ENCODE results near the gene PIGO. TPM values are rescaled to one million over a fixed set of nuclear protein-coding genes. Genes with fewer than 3 reads are reported as not detected.
A peak's percentile ranks its signal among the peaks of the same experiment; 100 is the strongest.

Gene PIGO
- total RNA-seq, 1 donor from 2014 or later, result 27.8 TPM

DNA sequence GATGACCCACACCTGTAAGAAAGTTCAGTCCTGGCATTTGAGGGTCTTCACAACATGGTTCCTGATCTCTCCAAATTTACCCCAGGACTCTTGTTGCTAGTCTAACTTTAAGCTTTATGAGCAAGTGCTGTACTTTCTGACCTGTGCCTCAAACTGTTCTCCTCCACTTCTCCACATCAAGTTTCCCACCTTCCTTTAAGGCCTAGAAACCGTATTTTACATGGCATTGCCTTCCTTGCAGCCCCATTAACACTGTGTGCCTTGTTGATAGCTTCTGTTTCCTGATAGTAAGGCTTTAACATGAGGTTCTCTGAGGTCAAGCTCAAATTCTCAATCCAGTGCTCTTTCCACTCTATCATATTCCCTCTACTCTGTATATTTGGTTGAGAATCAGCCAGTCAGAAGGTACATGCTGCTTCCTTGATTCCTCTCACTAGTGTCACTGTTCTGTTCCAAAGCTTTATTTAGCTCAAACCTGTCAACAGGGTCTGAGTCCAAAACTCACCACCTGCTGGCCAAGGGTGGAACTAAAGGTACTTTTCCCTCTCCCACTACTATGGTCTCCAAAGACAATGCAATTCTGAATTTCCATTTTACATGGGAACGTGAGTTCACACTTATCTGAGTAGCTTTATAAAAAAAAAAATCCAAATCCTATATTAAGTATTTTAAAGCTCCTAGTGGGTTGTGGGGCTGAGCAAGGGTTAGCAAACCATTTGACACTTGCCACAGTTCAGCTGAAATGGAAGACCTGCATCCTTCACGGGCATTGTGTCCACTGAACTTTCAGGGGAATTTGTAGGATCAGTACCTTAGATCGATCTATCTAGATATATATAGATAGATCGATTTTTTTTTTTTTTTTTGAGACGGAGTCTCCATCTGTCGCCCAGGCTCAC is 45.1 kb downstream of the PIGO start:
- H3K4me3 ChIP-seq (ENCODE audit: low read depth, low read length), result no peak overlapping the region
- no peaks in the 10 kb centered on the region for H3K27me3 ChIP-seq (ENCODE audit: control insufficient read depth, insufficient read depth, low read length)
- no peak for DNase-seq (ENCODE audit: low read depth)
- TF ChIP-seq, protein P1, sequence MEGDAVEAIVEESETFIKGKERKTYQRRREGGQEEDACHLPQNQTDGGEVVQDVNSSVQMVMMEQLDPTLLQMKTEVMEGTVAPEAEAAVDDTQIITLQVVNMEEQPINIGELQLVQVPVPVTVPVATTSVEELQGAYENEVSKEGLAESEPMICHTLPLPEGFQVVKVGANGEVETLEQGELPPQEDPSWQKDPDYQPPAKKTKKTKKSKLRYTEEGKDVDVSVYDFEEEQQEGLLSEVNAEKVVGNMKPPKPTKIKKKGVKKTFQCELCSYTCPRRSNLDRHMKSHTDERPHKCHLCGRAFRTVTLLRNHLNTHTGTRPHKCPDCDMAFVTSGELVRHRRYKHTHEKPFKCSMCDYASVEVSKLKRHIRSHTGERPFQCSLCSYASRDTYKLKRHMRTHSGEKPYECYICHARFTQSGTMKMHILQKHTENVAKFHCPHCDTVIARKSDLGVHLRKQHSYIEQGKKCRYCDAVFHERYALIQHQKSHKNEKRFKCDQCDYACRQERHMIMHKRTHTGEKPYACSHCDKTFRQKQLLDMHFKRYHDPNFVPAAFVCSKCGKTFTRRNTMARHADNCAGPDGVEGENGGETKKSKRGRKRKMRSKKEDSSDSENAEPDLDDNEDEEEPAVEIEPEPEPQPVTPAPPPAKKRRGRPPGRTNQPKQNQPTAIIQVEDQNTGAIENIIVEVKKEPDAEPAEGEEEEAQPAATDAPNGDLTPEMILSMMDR (IDR thresholded peaks at IDR 0.05; ENCODE audit: insufficient read depth, low read length, poor library complexity, severe bottlenecking), result peak; percentile 62
- peaks cover 1% of the 10 kb centered on the region for H3K36me3 ChIP-seq (ENCODE audit: control insufficient read depth, insufficient read depth, low read length)

DNA sequence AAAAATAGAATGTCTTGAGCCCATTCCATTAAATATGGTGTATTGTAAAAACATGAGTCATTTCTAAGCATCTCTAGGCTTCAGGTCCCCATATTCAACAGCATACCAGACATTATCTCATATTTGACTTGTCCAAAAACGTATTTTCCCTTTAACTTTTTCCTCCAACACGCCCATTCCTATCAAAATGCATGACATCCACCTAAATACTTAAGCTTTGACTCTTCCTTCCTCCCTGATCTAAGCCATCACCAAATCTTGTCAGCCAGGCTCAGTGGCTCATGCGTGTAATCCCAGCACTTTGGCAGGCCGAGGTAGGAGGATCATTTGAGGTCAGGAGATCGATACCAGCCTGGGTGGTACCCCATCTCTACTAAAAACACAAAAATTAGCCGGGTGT is 47.9 kb downstream of the PIGO start:
- Histone ChIP-seq H3K36me3 (ENCODE audit: control insufficient read depth, insufficient read depth, low read length) (peaks cover 1% of the 10 kb centered on the region), H3K4me3 (ENCODE audit: low read depth, low read length) (no peak overlapping the region), H3K27me3 (ENCODE audit: control insufficient read depth, insufficient read depth, low read length) (no peaks in the 10 kb centered on the region)
- no peak for DNase-seq (ENCODE audit: low read depth)
- TF ChIP-seq, protein P1 (IDR thresholded peaks at IDR 0.05; ENCODE audit: insufficient read depth, low read length, poor library complexity, severe bottlenecking), result no peak

DNA sequence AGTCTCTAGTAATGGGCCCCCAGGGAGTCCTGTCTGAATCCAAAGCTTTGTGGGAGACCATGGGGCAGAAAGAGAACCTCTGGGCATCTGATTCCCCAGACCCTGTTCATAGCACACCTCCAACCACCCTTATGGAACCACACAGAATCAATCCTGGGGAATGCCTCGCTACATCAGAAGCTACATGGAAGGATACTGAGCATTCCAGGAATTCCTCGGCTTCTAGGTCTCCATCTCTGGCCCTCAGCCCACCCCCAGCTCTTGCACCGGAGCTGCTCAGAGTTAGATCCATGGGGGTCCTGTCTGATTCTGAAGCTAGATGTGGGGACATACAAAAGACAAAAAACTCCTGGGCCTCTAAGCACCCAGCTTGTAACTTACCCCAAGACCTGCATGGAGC is 52.3 kb downstream of the PIGO start:
- TF ChIP-seq, protein P1 (IDR thresholded peaks at IDR 0.05; ENCODE audit: insufficient read depth, low read length, poor library complexity, severe bottlenecking), result no peak

DNA sequence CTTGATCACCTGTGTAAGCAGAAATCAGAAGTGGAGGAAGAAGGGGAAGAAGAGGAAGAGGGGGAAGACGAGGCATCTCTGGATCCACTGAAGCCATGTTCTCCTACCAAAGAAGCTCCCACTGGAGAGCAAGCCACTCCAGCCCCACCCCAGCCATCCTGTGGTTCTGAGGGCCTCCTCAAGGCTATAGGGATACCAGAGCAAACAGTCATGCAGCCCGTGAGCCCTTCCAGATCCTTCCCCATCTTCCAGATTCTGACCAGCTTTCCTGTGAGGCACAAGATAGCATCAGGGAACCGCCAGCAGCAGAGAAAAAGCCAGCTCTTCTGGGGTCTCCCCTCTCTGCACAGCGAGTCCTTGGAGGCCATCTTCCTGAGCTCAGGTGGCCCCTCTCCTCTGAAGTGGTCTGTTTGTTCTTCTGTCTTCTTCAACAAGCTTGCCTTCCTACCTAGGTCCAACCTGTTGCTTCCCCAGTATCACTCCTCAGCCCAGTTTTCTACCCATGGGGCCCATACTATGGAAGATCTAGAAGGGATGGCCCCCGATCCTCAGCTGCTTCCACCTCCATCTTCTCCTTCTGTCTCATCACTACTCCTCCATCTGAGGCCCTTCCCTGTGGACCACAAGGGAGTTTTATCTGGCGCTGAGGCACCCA is 53.4 kb downstream of the PIGO start:
- no peaks in the 10 kb centered on the region for H3K27me3 ChIP-seq (ENCODE audit: control insufficient read depth, insufficient read depth, low read length)
- DNase-seq (ENCODE audit: low read depth), result no peak
- H3K4me3 ChIP-seq (ENCODE audit: low read depth, low read length), result no peak overlapping the region
- H3K36me3 ChIP-seq (ENCODE audit: control insufficient read depth, insufficient read depth, low read length), result no peaks in the 10 kb centered on the region
- TF ChIP-seq, protein P1 (IDR thresholded peaks at IDR 0.05; ENCODE audit: insufficient read depth, low read length, poor library complexity, severe bottlenecking), result no peak

More for the DNA sequence above, 52.3 kb downstream of the PIGO start:
- no peak overlapping the region for H3K4me3 ChIP-seq (ENCODE audit: low read depth, low read length)
- no peak for DNase-seq (ENCODE audit: low read depth)
- H3K36me3 ChIP-seq (ENCODE audit: control insufficient read depth, insufficient read depth, low read length), result no peaks in the 10 kb centered on the region
- H3K27me3 ChIP-seq (ENCODE audit: control insufficient read depth, insufficient read depth, low read length), result no peaks in the 10 kb centered on the region

DNA sequence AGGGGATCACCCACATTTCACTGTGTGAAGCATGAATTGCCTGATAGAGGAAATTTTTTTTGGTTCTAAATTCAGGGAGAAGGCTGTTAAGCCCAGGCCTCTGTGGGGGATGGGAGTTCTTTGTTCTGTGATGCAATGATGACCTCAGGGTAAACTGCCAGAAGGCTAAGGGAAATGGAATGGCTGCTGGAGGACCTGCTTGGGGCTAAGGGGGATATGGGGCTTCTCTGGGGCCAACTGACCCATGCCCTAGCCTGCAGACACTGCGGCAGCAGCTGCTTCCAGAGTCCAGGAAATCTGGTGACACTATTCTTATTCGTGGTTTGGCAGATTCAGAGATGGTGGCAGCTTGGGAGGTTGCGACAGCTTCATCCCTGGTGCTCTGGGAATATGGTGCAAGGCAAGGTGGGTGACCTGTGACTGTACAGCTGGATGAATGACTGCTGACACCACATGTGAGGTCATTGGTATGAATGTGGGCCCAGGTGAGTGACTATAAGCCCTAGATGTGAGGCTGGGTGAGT is 54.2 kb downstream of the PIGO start:
- no peaks in the 10 kb centered on the region for H3K36me3 ChIP-seq (ENCODE audit: control insufficient read depth, insufficient read depth, low read length)
- TF ChIP-seq, protein P1 (IDR thresholded peaks at IDR 0.05; ENCODE audit: insufficient read depth, low read length, poor library complexity, severe bottlenecking), result no peak
- H3K27me3 ChIP-seq (ENCODE audit: control insufficient read depth, insufficient read depth, low read length), result no peaks in the 10 kb centered on the region
- no peak for DNase-seq (ENCODE audit: low read depth)
- no peak overlapping the region for H3K4me3 ChIP-seq (ENCODE audit: low read depth, low read length)

Other genes starting within 250 kb of the PIGO start
- gene PHF24, start 138.3 kb downstream of the PIGO start, total RNA-seq, result 0.07 and 0.58 TPM in 2 replicates
- 24.8 and 25.5 TPM in 2 replicates for gene DNAJB5, start 106.8 kb downstream of the PIGO start, total RNA-seq
- 246 and 250 TPM in 2 replicates for gene VCP, start 24.0 kb downstream of the PIGO start, total RNA-seq
- 16.7 and 22.3 TPM in 2 replicates for gene FANCG, start 16.6 kb downstream of the PIGO start, total RNA-seq
- gene STOML2, start 6.5 kb upstream of the PIGO start, total RNA-seq, result 227 and 264 TPM in 2 replicates
- gene ATOSB, start 19.3 kb upstream of the PIGO start, total RNA-seq, result 37.1 and 41.6 TPM in 2 replicates
- gene UNC13B, start 65.4 kb upstream of the PIGO start, total RNA-seq, result 30.0 and 30.1 TPM in 2 replicates

All from kidney epithelial cell (primary cell).